GM12874 (cell line): Measurements from ENCODE around the gene GAS2L2.

ENCODE experiments used
- CTCF ChIP-seq: IDR thresholded peaks from 2 replicates; pipeline ENCODE4 v1.5.1; 2011; ENCODE audit warnings: low read depth, mild to moderate bottlenecking, control low read depth, low read length, moderate library complexity; ENCODE audit not compliant: insufficient read depth

GAS2L2 gene

GRCh38 chr17:35784895-35785294, 31.9 kb upstream of the GAS2L2 start:
- TF ChIP-seq CTCF: no peak

- TF ChIP-seq CTCF: no peak
Measured at GRCh38 chr17:35780950-35781349, 27.9 kb upstream of the GAS2L2 start.

GRCh38 chr17:35778641-35779196, 25.7 kb upstream of the GAS2L2 start:
- no peak for TF ChIP-seq CTCF

- no peak for TF ChIP-seq CTCF
Measured at GRCh38 chr17:35775583-35775982, 22.5 kb upstream of the GAS2L2 start.

- TF ChIP-seq CTCF: no peak
Measured at GRCh38 chr17:35775039-35775438, 22.0 kb upstream of the GAS2L2 start.

- TF ChIP-seq CTCF: no peak
Measured at GRCh38 chr17:35774499-35774898, 21.5 kb upstream of the GAS2L2 start.

GRCh38 chr17:35773679-35774425, 20.8 kb upstream of the GAS2L2 start:
- no peak for TF ChIP-seq CTCF
